ENCODE data around the gene C1RL.
"Not testable (repeated sequence)": the region's sequence is repeated elsewhere in the genome, so short reads cannot be mapped to it uniquely, and the experiment has no call there.

The C1RL gene

GRCh38 chr12:7059780-7060179 lies 49.2 kb downstream of the C1RL start:
- no peak for DNase-seq

- DNase-seq = no peak
These were observed 50.1 kb downstream of the C1RL start for GRCh38 chr12:7058850-7059395.

- DNase-seq = no peak
These were observed 50.7 kb downstream of the C1RL start for GRCh38 chr12:7058163-7058845.

GRCh38 chr12:7055736-7056135 lies 53.3 kb downstream of the C1RL start:
- DNase-seq = not testable (repeated sequence)

- DNase-seq = no peak
These were observed 54.1 kb downstream of the C1RL start for GRCh38 chr12:7054925-7055324.

- not testable (repeated sequence) for DNase-seq
These were observed 59.0 kb downstream of the C1RL start for GRCh38 chr12:7049973-7050372.

GRCh38 chr12:7049445-7049951 lies 59.5 kb downstream of the C1RL start:
- not testable (repeated sequence) for DNase-seq

- no peak for DNase-seq
These were observed 61.7 kb downstream of the C1RL start for GRCh38 chr12:7047306-7047705.

- no peak for DNase-seq
These were observed 62.5 kb downstream of the C1RL start for GRCh38 chr12:7046383-7047105.

GRCh38 chr12:7045913-7046312 lies 63.1 kb downstream of the C1RL start:
- DNase-seq = no peak
